NCI-H128 (cell line): ENCODE measurements around the gene IRF4.

Experiments
- DNase-seq: peaks from one replicate; lab custom pipeline; 2025; ENCODE audit not compliant: unreplicated experiment; lab: John Stamatoyannopoulos, UW

The IRF4 gene

GRCh38 chr6:456358-456867 is 64.9 kb downstream of the IRF4 start:
- DNase-seq, result no peak

GRCh38 chr6:456887-457286 is 65.3 kb downstream of the IRF4 start:
- DNase-seq, result no peak
